H1 (cell line): ENCODE data around the gene PRR5L. TPM values are rescaled to one million over a fixed set of nuclear protein-coding genes. Genes with fewer than 3 reads are reported as not detected.

Experiments
- ATF3 ChIP-seq: IDR thresholded peaks from 2 replicates; pipeline ENCODE4 v1.6.1; 2011; ENCODE audit warnings: low read depth, mild to moderate bottlenecking, low read length; ENCODE audit not compliant: insufficient read depth
- CTBP2 ChIP-seq: IDR thresholded peaks from 2 replicates; pipeline ENCODE4 v1.7.0; 2011; ENCODE audit warnings: borderline replicate concordance, mild to moderate bottlenecking, moderate library complexity, mixed read lengths, low read length; ENCODE audit not compliant: insufficient read depth, insufficient read length
- TCF12 ChIP-seq: IDR thresholded peaks from 2 replicates; pipeline ENCODE4 v1.6.1; 2011; ENCODE audit warnings: low read depth, mild to moderate bottlenecking, low read length
- ZNF274 ChIP-seq: IDR thresholded peaks from 2 replicates; pipeline ENCODE4 v1.7.0; 2012; ENCODE audit warnings: low read length, borderline replicate concordance; ENCODE audit errors: extremely low read depth
- polyA plus RNA-seq, 7 experiments: library from polyadenylated mRNA; depleted of rRNA in 3 of 7; stranded (reverse) in 5 of 7; unstranded in 2 of 7; fragments of >200 nt in 5 of 7; fragments of 200-250 nt in 2 of 7; gene quantifications; 1 replicate in 5 of 7; 2 replicates in 1 of 7; 4 replicates in 1 of 7; pipeline versions ENCODE4 v1.2.1 to v1.2.3, GENCODE V29; 2011 to 2013; ENCODE audit warnings: missing spikeins in 2 of 7, mixed read lengths in 2 of 7
- total RNA-seq: library from RNA; stranded (reverse); fragmentation: NEBNext Ultra II Directional; extraction: Animal tissue kit (Norgen Biotek cat#: 25700); gene quantifications from 2 replicates; pipeline ENCODE4 v1.2.1, GENCODE V29; 2021

Gene PRR5L
- total and polyA plus RNA-seq, 2 of the 8 experiments (the other 6 are each of a cell fraction or from before 2014, with no cell fraction given): 6.6 to 10.1 TPM

GRCh38 chr11:36467916-36468315, 171.8 kb downstream of the PRR5L start (continued):
- TF ChIP-seq ATF3 (no peak), CTBP2 (no peak), ZNF274 (no peak), TCF12 (no peak)
